SK-N-SH (cell line): ENCODE data around the gene PLA2G6.

Source experiments
- EP300 ChIP-seq, 2 experiments: IDR thresholded peaks; 2 replicates each; pipeline versions ENCODE4 v1.4.0 to v1.6.1; 2012; ENCODE audit warnings: borderline replicate concordance in 1 of 2, low read depth in 1 of 2, low read length in 1 of 2
- EZH2phosphoT487 ChIP-seq: fragments of 200-600 bp; sonication (generic); IDR thresholded peaks from 2 replicates; pipeline ENCODE4 v1.6.1; 2017; ENCODE audit warnings: low read depth, mixed run types, mild to moderate bottlenecking, antibody characterized with exemption, moderate library complexity, borderline replicate concordance
- GATA2 ChIP-seq: sonication (generic); formaldehyde crosslinking; IDR thresholded peaks from 2 replicates; pipeline ENCODE4 v1.5.0; 2020; ENCODE audit warnings: mild to moderate bottlenecking, missing genetic modification reagents
- IRF3 ChIP-seq: fragments of 150-350 bp; IDR thresholded peaks from 2 replicates; pipeline ENCODE4 v1.6.1; 2016; ENCODE audit warnings: mild to moderate bottlenecking, low read depth, low read length
- PBX3 ChIP-seq: IDR thresholded peaks from 2 replicates; pipeline ENCODE4; 2012
- RFX5 ChIP-seq: IDR thresholded peaks from 2 replicates; pipeline ENCODE4 v1.6.1; 2012; ENCODE audit warnings: mild to moderate bottlenecking, improper control_type of control experiment, low read length
- YY1 ChIP-seq: IDR thresholded peaks from 2 replicates; pipeline ENCODE4 v1.4.0; 2012; ENCODE audit warnings: low read depth, mild to moderate bottlenecking
- TF ChIP-seq, protein P1 (sequence below): fragments of 200-600 bp; sonication (generic); IDR thresholded peaks from 2 replicates; pipeline ENCODE4 v1.6.1; 2017; ENCODE audit warnings: antibody characterized with exemption, mild to moderate bottlenecking, moderate library complexity

GRCh38 chr22:38184788-38185187, 3.2 kb upstream of the PLA2G6 start:
- TF ChIP-seq, protein P1, sequence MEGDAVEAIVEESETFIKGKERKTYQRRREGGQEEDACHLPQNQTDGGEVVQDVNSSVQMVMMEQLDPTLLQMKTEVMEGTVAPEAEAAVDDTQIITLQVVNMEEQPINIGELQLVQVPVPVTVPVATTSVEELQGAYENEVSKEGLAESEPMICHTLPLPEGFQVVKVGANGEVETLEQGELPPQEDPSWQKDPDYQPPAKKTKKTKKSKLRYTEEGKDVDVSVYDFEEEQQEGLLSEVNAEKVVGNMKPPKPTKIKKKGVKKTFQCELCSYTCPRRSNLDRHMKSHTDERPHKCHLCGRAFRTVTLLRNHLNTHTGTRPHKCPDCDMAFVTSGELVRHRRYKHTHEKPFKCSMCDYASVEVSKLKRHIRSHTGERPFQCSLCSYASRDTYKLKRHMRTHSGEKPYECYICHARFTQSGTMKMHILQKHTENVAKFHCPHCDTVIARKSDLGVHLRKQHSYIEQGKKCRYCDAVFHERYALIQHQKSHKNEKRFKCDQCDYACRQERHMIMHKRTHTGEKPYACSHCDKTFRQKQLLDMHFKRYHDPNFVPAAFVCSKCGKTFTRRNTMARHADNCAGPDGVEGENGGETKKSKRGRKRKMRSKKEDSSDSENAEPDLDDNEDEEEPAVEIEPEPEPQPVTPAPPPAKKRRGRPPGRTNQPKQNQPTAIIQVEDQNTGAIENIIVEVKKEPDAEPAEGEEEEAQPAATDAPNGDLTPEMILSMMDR = no peak
- no peak for TF ChIP-seq RFX5
- no peak for TF ChIP-seq GATA2 (CRISPR knock-in tag)
- TF ChIP-seq YY1 = no peak
- no peak for TF ChIP-seq PBX3
- TF ChIP-seq EP300 (IDR thresholded peaks at IDR 0.05; ENCODE audit: borderline replicate concordance in 1 of 2, low read depth in 1 of 2, low read length in 1 of 2) = no peak
- no peak for TF ChIP-seq EZH2phosphoT487
- TF ChIP-seq IRF3 = no peak
